GM10266 (cell line): ENCODE data around the gene GAA.
"Not testable (repeated sequence)": the region's sequence is repeated elsewhere in the genome, so short reads cannot be mapped to it uniquely, and the experiment has no call there.

Experiments used
- DNase-seq: peaks from one replicate; pipeline ENCODE4 v3.0.0; 2012; ENCODE audit errors: extremely low spot score
- TF ChIP-seq, protein P1 (sequence below): IDR thresholded peaks from 2 replicates; pipeline ENCODE4 v1.5.1; 2012; ENCODE audit warnings: mild to moderate bottlenecking, low read depth; ENCODE audit not compliant: control insufficient read depth, insufficient read depth; ENCODE audit errors: missing control alignments

GAA gene

DNA sequence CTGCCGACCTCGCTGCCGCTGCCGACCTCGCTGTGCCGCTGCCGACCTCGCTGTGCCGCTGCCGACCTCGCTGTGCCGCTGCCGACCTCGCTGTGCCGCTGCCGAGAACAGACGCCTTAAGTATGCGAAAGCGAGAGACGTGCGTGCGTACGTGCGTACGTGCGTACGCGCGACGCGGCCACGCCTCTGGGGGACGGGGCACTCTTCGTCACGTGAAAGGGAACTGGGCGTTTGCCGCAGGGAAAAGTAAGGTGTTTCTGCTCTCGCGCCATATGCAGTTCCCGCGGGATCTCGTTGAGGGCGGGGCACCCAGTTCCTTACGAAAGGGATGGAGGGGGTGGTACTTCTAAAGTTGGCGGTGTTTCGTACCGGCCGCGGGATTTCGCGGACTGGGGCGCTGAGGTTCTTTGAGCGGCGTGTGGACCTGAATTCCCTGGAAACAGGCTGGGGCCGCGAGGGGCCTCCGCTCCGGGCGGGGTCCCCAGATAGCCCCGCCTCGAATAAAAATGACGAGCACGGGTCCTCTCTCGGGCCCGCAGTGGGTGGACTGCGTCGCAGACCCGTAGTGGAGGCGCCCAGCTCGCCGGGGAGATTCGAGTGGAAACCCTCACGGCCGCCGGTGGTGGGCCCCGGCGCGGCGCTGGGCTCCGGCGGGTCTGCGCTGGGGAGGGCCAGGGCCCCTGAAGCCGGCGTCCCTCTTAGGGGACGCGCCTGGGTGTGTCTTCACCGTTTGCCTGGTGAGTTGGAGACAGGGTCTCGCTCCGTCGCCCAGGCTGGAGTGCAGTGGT lies 45.8 kb downstream of the GAA start, which contains the start of gene EIF4A3:
Gene EIF4A3 (minus strand): TSS at position 94 of the 788 bp plus-strand sequence. CDS start 167 bp downstream, outside the sequence.
- TF ChIP-seq, protein P1, sequence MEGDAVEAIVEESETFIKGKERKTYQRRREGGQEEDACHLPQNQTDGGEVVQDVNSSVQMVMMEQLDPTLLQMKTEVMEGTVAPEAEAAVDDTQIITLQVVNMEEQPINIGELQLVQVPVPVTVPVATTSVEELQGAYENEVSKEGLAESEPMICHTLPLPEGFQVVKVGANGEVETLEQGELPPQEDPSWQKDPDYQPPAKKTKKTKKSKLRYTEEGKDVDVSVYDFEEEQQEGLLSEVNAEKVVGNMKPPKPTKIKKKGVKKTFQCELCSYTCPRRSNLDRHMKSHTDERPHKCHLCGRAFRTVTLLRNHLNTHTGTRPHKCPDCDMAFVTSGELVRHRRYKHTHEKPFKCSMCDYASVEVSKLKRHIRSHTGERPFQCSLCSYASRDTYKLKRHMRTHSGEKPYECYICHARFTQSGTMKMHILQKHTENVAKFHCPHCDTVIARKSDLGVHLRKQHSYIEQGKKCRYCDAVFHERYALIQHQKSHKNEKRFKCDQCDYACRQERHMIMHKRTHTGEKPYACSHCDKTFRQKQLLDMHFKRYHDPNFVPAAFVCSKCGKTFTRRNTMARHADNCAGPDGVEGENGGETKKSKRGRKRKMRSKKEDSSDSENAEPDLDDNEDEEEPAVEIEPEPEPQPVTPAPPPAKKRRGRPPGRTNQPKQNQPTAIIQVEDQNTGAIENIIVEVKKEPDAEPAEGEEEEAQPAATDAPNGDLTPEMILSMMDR, result peak; percentile 24
- DNase-seq, result peak; percentile 99

DNA sequence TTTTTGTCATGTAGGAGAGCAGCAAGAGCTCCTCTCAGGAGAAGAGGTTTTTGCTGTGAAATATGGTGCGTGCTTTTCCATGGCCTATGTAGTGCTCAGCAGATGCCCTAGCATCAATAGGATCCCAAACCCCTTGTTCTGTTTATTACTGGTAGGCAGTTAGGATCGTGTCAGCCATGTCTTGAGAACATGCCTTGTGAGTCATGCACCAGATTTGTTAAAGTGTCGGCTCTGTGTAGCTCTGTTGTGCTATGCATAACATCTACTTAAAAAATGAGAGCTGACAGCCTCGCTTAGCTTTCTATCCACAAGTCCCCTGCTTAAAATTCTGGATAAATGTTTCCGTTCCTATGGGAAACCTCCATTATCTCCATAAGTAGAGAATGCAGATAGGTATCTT lies 50.0 kb downstream of the GAA start:
- TF ChIP-seq, protein P1, result no peak
- DNase-seq, result no peak

DNA sequence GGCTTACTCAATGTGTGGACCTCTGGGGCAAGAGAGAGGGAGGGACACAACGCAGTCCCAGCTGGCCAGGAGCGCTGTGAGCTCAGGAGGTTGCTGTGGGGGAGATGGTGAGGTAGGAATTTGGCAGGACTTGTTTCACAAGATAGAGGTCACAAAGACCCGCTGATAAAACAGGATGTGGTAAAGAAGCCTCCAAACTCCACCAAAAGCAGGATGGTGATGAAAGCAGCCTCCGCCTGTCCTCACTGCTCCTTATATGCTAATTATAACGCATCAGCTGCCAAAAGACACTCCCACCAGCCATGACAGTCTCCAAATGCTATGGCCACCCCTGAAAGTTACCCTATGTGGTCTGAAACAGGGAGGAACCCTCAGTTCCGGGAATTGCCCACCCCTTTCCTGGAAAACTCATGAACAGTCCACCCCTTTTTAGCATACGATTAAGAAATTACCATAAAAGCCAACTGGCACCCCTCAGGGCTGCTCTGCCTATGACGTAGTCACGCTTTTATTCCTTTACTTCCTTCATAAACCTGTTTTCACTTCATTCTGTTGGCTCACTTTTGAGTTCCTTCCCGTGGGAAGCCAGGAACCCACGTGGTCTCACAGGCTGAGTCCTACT lies 50.8 kb downstream of the GAA start:
- TF ChIP-seq, protein P1, result no peak
- no peak for DNase-seq

DNA sequence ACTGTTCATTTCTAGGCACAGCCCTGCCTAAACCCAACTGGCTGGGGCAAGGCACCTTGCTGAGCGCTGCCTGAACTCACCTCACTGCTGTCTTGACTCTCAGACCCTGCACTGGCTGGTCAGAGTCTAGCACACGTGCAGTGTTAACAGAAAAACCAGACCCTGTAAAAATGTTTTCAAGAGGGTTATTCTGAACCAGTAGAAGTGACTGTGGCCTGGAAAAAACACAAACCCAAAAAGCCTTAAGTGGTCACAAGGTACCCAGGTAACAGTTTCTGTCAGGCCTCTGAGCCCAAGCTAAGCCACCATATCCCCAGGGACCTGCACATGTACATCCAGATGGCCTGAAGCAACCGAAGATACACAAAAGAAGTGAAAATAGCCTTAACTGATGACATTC lies 51.6 kb downstream of the GAA start:
- no peak for DNase-seq
- TF ChIP-seq, protein P1, result no peak

DNA sequence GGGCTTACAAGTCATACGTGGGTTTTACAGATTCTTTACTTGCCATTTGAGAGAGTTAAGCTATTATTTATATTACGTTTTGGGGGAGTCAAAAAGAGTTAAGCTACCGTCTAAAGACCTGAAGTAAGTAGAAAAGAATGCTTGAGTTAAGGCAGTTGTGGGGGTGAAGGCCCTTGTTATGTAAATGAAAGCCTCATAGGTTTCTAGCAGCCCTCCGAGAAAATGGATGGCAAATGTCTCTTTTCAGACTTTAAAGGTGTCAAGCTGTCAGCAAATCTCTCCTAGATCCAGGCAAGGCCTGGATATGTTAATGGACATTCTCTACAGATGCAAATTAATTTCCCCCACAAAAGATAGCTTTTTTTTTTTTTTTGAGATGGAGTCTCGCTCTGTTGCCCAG lies 52.8 kb downstream of the GAA start:
- no peak for DNase-seq
- TF ChIP-seq, protein P1, result no peak

DNA sequence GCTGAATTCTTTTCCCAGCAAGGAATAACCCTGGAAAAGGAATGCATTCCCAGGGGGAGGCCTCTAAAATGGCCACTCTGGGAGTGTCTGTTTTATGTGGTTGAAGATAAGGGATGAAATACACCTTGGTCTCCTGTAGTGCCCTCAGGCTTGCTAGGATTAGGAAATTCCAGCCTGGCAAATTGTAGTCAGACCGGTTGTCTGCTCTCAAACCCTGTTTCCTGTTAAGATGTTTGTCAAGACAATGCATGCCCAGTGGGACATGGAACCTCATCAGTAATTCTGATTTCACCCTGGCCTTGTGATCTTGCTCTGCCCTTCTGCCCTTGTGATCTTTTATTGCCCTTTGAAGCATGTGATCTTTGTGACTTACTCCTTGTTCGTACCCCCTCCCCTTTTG lies 54.2 kb downstream of the GAA start:
- not testable (repeated sequence) for DNase-seq

DNA sequence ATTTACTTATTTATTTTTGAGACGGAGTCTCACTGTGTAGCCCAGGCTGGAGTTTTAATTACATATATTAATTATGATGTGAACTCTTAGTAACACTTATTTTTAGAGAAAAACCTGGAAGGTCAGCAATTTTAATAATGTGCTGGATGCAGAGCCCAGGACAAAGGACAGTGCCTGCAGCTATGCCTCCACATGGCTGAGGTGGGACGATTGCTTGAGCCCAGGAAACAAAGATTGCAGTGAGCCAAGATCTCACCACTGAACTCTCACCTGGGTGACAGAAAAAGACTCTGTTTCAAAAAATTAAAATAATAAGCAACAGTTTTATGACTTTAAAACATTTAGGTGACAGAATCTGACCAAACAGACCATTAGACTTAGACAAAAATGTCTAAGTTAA lies 57.5 kb downstream of the GAA start:
- DNase-seq, result no peak

More for the DNA sequence above, 57.5 kb downstream of the GAA start:
- TF ChIP-seq, protein P1, result no peak
